Upper lobe of right lung (tissue), 1 donor: ENCODE data around the gene NAGS. TPM values are rescaled to one million over a fixed set of nuclear protein-coding genes. Genes with fewer than 3 reads are reported as not detected.
"Not testable (repeated sequence)": the region's sequence is repeated elsewhere in the genome, so short reads cannot be mapped to it uniquely, and the experiment has no call there.

Experiments used
- ATAC-seq: fragments of 200-7000 bp; cut with Tn5 transposase; one replicate; pipeline ENCODE4 v1.9.1; 2020; ENCODE audit warnings: mild to moderate bottlenecking, moderate library complexity
- DNase-seq: peaks from one replicate; pipeline ENCODE4 v3.0.0-alpha.2; 2020
- H3K27ac ChIP-seq: fragments of 200-600 bp; one replicate; pipeline ENCODE4 v1.8.0; 2022
- H3K27me3 ChIP-seq: fragments of 200-600 bp; one replicate; pipeline ENCODE4 v1.8.0; 2022; ENCODE audit warnings: mild to moderate bottlenecking
- H3K36me3 ChIP-seq: fragments of 200-600 bp; one replicate; pipeline ENCODE4 v1.8.0; 2022
- H3K4me1 ChIP-seq: fragments of 200-600 bp; one replicate; pipeline ENCODE4 v1.8.0; 2022
- H3K4me3 ChIP-seq: fragments of 200-600 bp; one replicate; pipeline ENCODE4 v1.8.0; 2022; ENCODE audit warnings: mild to moderate bottlenecking
- H3K9me3 ChIP-seq: fragments of 200-600 bp; one replicate; pipeline ENCODE4 v1.8.0; 2022
- intact Hi-C: fragments of 100-400 bp; cut with DNase I; formaldehyde crosslinking; loops from one replicate; pipeline ENCODE4 v1.11.0; 2022
- total RNA-seq: library from RNA; stranded (reverse); fragmentation: NEBNext Ultra II Directional; extraction: Animal tissue kit (Norgen Biotek cat#: 25700); gene quantifications from one replicate; pipeline ENCODE4 v1.2.1, GENCODE V29; 2021
- TF ChIP-seq, protein P1 (sequence below): fragments of 200-600 bp; IDR thresholded peaks from one replicate; pipeline ENCODE4 v1.8.0; 2022; ENCODE audit warnings: antibody characterized with exemption
- donor health status: DM: no; HTN: yes; CAD: no; lungs with severe emphysema.

The NAGS gene
- total RNA-seq, 1 donor from 2014 or later: 7.1 TPM

DNA sequence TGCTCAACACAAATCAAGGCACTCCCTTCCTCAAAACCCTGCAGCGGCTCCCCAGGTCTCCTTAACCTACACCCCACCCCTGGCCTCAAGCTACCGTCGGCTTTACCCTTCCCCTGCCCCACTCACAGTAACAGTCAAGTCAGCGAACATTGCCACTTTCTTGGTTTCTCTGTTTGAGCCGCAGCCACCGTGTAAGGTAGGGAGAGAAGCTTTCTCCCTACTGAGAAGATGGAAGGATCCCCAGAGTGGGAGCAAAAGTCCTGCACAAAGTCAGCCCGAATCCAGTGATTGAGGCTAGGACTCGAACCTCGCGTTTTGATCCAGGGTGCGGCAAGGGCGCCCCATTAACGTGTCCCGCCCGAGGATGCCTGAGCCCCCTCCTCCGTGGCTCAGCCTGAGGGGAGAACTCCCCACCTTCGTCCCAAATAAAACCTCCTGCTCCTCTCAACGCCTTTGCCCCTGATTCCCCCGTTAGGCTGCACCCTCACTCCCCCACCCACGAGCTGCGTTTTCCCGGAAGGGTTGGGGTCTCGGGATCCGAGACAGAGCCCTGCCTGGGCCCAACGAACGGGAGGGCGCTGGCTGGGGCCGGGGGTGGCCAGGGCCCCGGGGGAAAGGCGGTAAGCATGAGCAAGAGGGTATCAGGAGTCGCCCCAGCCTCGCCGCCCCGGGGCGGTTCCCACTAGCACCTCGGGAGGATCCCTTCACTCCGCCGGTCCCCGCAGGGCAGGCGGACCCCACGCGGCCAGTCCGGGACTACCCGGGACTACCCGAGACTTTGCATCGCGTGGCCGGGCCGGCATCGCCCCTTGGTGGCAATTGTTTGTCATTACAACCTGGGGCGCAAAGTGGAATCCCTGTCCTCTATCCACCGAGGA lies 9.9 kb upstream of the NAGS start:
- no peaks in the 10 kb centered on the region for H3K9me3 ChIP-seq
- H3K27ac ChIP-seq: no peak overlapping the region
- peaks cover 12% of the 10 kb centered on the region for H3K27me3 ChIP-seq
- intact Hi-C loops: loop anchor here (10.0 kb wide), 1 partner anchor 50 kb away; the partner anchor contains the start of gene PPY
- peaks cover 6% of the 10 kb centered on the region for H3K4me1 ChIP-seq
- H3K4me3 ChIP-seq: no peak overlapping the region
- DNase-seq (peak; percentile 84), ATAC-seq (peak; percentile 85)
- H3K36me3 ChIP-seq: no peaks in the 10 kb centered on the region
- TF ChIP-seq, protein P1, sequence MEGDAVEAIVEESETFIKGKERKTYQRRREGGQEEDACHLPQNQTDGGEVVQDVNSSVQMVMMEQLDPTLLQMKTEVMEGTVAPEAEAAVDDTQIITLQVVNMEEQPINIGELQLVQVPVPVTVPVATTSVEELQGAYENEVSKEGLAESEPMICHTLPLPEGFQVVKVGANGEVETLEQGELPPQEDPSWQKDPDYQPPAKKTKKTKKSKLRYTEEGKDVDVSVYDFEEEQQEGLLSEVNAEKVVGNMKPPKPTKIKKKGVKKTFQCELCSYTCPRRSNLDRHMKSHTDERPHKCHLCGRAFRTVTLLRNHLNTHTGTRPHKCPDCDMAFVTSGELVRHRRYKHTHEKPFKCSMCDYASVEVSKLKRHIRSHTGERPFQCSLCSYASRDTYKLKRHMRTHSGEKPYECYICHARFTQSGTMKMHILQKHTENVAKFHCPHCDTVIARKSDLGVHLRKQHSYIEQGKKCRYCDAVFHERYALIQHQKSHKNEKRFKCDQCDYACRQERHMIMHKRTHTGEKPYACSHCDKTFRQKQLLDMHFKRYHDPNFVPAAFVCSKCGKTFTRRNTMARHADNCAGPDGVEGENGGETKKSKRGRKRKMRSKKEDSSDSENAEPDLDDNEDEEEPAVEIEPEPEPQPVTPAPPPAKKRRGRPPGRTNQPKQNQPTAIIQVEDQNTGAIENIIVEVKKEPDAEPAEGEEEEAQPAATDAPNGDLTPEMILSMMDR: peak; percentile 82

DNA sequence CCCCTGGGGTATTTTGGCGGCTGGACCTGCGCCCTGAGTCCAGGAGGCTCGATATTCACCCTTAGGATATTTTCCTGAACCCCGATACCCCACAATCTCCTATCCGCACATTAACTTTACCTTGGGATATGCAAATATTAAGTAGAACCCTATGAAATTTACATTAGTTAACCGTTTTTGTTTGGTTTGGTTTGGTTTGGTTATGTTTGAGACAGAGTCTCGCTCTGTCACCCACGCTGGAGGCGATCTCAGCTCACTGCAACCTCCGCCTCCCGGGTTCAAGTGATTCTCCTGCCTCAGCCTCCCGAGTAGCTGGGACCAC lies 9.3 kb upstream of the NAGS start:
- Histone ChIP-seq H3K27me3 (peaks cover 12% of the 10 kb centered on the region), H3K4me1 (peaks cover 6% of the 10 kb centered on the region), H3K27ac (no peak overlapping the region), H3K36me3 (no peaks in the 10 kb centered on the region), H3K4me3 (no peak overlapping the region), H3K9me3 (no peaks in the 10 kb centered on the region)
- TF ChIP-seq, protein P1: no peak
- ATAC-seq: no peak
- intact Hi-C loops: loop anchor here (10.0 kb wide), 1 partner anchor 50 kb away; the partner anchor contains the start of gene PPY
- no peak for DNase-seq

DNA sequence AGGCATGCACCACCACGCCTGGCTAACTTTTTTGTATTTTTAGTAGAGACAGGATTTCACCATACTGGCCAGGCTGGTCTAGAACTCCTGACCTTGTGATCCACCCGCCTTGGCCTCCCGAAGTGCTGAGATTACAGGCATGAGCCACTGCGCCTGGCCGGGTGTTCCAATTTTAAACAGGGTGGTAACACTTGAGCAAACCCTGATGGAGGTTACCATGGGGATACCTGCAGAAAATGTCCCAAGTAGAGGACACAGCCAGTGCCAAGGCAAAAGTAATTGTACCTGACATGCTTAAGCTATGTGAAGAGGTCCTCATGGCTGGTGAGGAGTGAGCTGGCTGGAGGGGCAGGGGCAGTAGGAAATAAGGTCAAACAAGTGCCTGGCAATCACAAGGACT lies 7.2 kb upstream of the NAGS start:
- peak; percentile 88 for DNase-seq
- H3K4me3 ChIP-seq, H3K27ac ChIP-seq, ATAC-seq, H3K36me3 ChIP-seq, H3K4me1 ChIP-seq, H3K9me3 ChIP-seq: not testable (repeated sequence)
- intact Hi-C loops: loop anchor here (10.0 kb wide), 1 partner anchor 52 kb away; the partner anchor contains the start of gene PPY
- H3K27me3 ChIP-seq: peaks cover 12% of the 10 kb centered on the region

DNA sequence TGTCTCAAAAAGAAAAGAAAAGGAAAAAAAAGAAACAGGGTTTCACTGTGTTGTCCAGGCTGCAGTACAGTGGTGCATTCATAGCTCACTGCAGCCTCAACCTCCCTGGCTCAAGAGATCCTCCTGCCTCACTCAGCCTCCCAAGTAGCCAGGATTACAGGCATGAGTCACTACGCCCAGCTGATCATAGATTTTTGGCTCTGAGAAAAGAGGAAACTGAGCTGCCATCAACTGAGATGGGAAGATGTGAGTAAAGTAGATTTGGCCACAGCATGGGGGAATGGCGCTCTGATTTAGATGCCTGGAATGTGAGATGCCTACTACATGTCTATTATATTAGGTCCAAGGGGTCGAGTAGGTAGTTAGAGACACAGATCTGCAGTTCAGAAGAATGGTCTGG lies 5.9 kb upstream of the NAGS start:
- no peak for DNase-seq
- no peaks in the 10 kb centered on the region for H3K36me3 ChIP-seq
- no peak overlapping the region for H3K4me3 ChIP-seq
- H3K27me3 ChIP-seq: peaks cover 12% of the 10 kb centered on the region
- ATAC-seq: no peak
- H3K27ac ChIP-seq: no peak overlapping the region
- intact Hi-C loops: loop anchor here (10.0 kb wide), 1 partner anchor 54 kb away; the partner anchor contains the start of gene PPY
- H3K4me1 ChIP-seq: peaks cover 6% of the 10 kb centered on the region
- no peaks in the 10 kb centered on the region for H3K9me3 ChIP-seq
- TF ChIP-seq, protein P1: no peak

DNA sequence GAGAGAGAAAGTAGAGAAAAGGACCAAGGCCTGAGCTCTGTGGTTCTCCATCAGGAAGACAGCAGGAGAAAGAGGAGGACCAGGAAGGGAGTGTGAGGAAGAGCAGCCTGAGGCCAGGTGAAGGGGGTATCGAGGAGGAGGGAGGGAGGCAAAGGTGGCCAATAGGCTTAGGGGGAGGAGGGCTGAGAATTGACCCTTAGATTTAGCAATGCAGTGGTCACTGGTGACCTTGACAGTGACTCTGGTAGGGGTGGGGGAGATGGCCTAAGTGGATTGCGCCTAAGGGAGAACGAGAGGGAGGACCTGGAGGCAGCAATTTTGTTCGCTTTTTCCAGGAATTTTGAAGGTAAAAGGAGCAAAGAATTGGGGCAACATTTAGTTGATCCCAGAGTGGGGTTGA lies 5.4 kb upstream of the NAGS start:
- no peak overlapping the region for H3K27ac ChIP-seq
- no peak for ATAC-seq
- H3K27me3 ChIP-seq: peaks cover 12% of the 10 kb centered on the region
- DNase-seq: no peak
- TF ChIP-seq, protein P1: no peak
- H3K4me1 ChIP-seq: peaks cover 6% of the 10 kb centered on the region
- no peaks in the 10 kb centered on the region for H3K9me3 ChIP-seq
- H3K4me3 ChIP-seq: no peak overlapping the region
- intact Hi-C loops: loop anchor here (10.0 kb wide), 1 partner anchor 54 kb away; the partner anchor contains the start of gene PPY
- H3K36me3 ChIP-seq: no peaks in the 10 kb centered on the region

DNA sequence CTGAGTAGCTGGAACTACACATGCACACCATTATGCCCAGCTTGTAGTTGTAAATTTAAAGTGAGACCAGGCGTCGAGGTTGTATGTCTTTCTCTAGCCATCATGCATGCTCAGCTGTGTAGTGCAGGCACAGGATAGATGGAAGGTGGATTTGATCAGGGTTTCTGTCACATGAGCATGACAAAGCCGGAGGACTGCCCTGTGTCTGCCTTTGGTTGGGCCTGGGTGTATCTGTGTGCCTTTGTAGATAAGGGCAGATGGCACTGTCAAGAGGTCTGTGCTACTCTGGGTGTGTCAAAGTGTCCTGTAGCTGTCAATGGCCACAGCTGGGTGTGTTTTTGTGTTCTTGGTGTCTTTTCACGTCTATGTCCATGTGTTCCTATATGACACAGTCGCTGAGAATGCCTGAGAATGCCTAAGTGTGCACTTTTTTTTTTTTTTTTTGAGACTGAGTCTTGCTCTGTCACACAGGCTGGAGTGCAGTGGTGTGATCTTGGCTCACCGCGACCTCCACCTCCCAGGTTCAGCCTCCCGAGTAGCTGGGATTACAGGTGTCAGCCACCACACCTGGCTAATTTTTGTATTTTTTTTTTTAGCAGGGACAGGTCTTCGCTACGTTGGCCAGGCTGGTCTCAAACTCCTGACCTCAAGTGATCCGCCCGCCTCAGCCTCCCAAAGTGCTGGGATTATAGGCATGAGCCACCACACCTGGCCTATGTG lies 4.1 kb upstream of the NAGS start:
- TF ChIP-seq, protein P1: no peak
- Histone ChIP-seq H3K4me3 (no peak overlapping the region), H3K36me3 (no peaks in the 10 kb centered on the region), H3K9me3 (no peaks in the 10 kb centered on the region), H3K27me3 (peaks cover 23% of the 10 kb centered on the region), H3K4me1 (peaks cover 5% of the 10 kb centered on the region), H3K27ac (no peak overlapping the region)
- no peak for ATAC-seq
- intact Hi-C loops: no loop called here
- no peak for DNase-seq
